H4 (cell line): ENCODE results near the gene TMEM255B. TPM values are rescaled to one million over a fixed set of nuclear protein-coding genes. Genes with fewer than 3 reads are reported as not detected.
"Not testable (repeated sequence)": the region's sequence is repeated elsewhere in the genome, so short reads cannot be mapped to it uniquely, and the experiment has no call there.

Experiments used
- DNase-seq: peaks from one replicate; pipeline ENCODE4 v3.0.0-alpha.2; 2015; ENCODE audit warnings: low spot score
- total RNA-seq: library from RNA; depleted of rRNA; stranded (reverse); fragments of >200 nt; shearing (Covaris generic); gene quantifications from 2 replicates; pipeline ENCODE4 v1.2.3, GENCODE V29; 2014

TMEM255B gene
- total RNA-seq, 1 experiment from 2014 or later: 2.1 TPM

- no peak for DNase-seq
These were observed 28.7 kb downstream of the TMEM255B start for GRCh38 chr13:113787694-113788093.

GRCh38 chr13:113788413-113789135, 29.5 kb downstream of the TMEM255B start:
- no peak for DNase-seq

GRCh38 chr13:113789167-113789566, 30.1 kb downstream of the TMEM255B start:
- DNase-seq: no peak

- not testable (repeated sequence) for DNase-seq
These were observed 30.9 kb downstream of the TMEM255B start for GRCh38 chr13:113789931-113790330.

- no peak for DNase-seq
These were observed 32.2 kb downstream of the TMEM255B start for GRCh38 chr13:113791226-113791625.

- no peak for DNase-seq
These were observed 32.7 kb downstream of the TMEM255B start for GRCh38 chr13:113791761-113792160.

- no peak for DNase-seq
These were observed 33.3 kb downstream of the TMEM255B start for GRCh38 chr13:113792236-113792770.

GRCh38 chr13:113792886-113793717, 34.1 kb downstream of the TMEM255B start:
- DNase-seq: no peak

- DNase-seq: no peak
These were observed 34.7 kb downstream of the TMEM255B start for GRCh38 chr13:113793718-113794085.

- no peak for DNase-seq
These were observed 35.1 kb downstream of the TMEM255B start for GRCh38 chr13:113794086-113794485.

- DNase-seq: no peak
These were observed 35.7 kb downstream of the TMEM255B start for GRCh38 chr13:113794764-113795173.

- not testable (repeated sequence) for DNase-seq
These were observed 36.3 kb downstream of the TMEM255B start for GRCh38 chr13:113795362-113795761.

- DNase-seq: no peak
These were observed 37.4 kb downstream of the TMEM255B start for GRCh38 chr13:113796211-113796963.

- no peak for DNase-seq
These were observed 38.1 kb downstream of the TMEM255B start for GRCh38 chr13:113796964-113797676.

GRCh38 chr13:113798200-113798811, 39.3 kb downstream of the TMEM255B start:
- DNase-seq: no peak

- DNase-seq: no peak
These were observed 41.5 kb downstream of the TMEM255B start for GRCh38 chr13:113800576-113800926.

GRCh38 chr13:113801289-113801961, 42.4 kb downstream of the TMEM255B start:
- no peak for DNase-seq

GRCh38 chr13:113802090-113802531, 43.1 kb downstream of the TMEM255B start:
- DNase-seq: peak; percentile 72

GRCh38 chr13:113802761-113803160, 43.7 kb downstream of the TMEM255B start:
- DNase-seq: no peak

GRCh38 chr13:113803409-113804016, 44.5 kb downstream of the TMEM255B start:
- DNase-seq: no peak
